Loucy (cell line): Measurements from ENCODE around the gene DMWD.

ENCODE experiments used
- H2AFZ ChIP-seq: fragments of 200-600 bp; sonication (generic); 2 replicates; pipeline ENCODE4 v1.6.0; 2016; ENCODE audit warnings: antibody characterized with exemption, mild to moderate bottlenecking, low read length, moderate library complexity
- H3F3A ChIP-seq: fragments of 200-600 bp; 2 replicates; pipeline ENCODE4 v1.6.0; 2016; ENCODE audit warnings: antibody characterized with exemption, low read depth, mild to moderate bottlenecking
- H3K27me3 ChIP-seq: fragments of 200-600 bp; sonication (generic); 2 replicates; pipeline ENCODE4 v1.6.1; 2014; ENCODE audit warnings: low read length, mild to moderate bottlenecking; ENCODE audit not compliant: insufficient read depth, poor library complexity, severe bottlenecking
- H3K36me3 ChIP-seq: fragments of 200-600 bp; sonication (generic); 2 replicates; pipeline ENCODE4 v1.6.1; 2016; ENCODE audit warnings: low read length; ENCODE audit not compliant: insufficient read depth
- H3K4me1 ChIP-seq: fragments of 200-600 bp; sonication (generic); 2 replicates; pipeline ENCODE4 v1.5.1; 2014; ENCODE audit warnings: low read length, mild to moderate bottlenecking; ENCODE audit not compliant: insufficient read depth, poor library complexity, severe bottlenecking
- H3K4me2 ChIP-seq: fragments of 200-600 bp; sonication (generic); 2 replicates; pipeline ENCODE4 v1.6.0; 2014; ENCODE audit warnings: antibody characterized with exemption, low read length, low read depth, mild to moderate bottlenecking; ENCODE audit not compliant: poor library complexity, severe bottlenecking
- H3K4me3 ChIP-seq: fragments of 200-600 bp; sonication (generic); 2 replicates; pipeline ENCODE4 v1.5.1; 2014; ENCODE audit warnings: low read length, mild to moderate bottlenecking, mixed read lengths; ENCODE audit not compliant: poor library complexity, severe bottlenecking
- H3K79me2 ChIP-seq: fragments of 200-600 bp; sonication (generic); 2 replicates; pipeline ENCODE4 v1.6.1; 2014; ENCODE audit warnings: low read length; ENCODE audit not compliant: insufficient read depth
- H3K9ac ChIP-seq: fragments of 200-600 bp; sonication (generic); 2 replicates; pipeline ENCODE4 v1.6.0; 2014; ENCODE audit warnings: mild to moderate bottlenecking, low read depth, low read length, moderate library complexity; ENCODE audit not compliant: poor library complexity, severe bottlenecking
- H3K9me2 ChIP-seq: fragments of 200-600 bp; sonication (generic); replicated peaks from 2 replicates; pipeline ENCODE4 v1.6.1; 2016; ENCODE audit warnings: low read depth, low read length, mixed read lengths
- H3K9me3 ChIP-seq: fragments of 200-600 bp; sonication (generic); 2 replicates; pipeline ENCODE4 v1.6.1; 2014; ENCODE audit warnings: mild to moderate bottlenecking, antibody characterized with exemption, low read length, low read depth; ENCODE audit not compliant: insufficient read depth
- H4K20me1 ChIP-seq: fragments of 200-600 bp; sonication (generic); 2 replicates; pipeline ENCODE4 v1.6.0; 2014; ENCODE audit warnings: antibody characterized with exemption, low read length, mild to moderate bottlenecking; ENCODE audit not compliant: insufficient read depth, poor library complexity, severe bottlenecking
- EZH2phosphoT487 ChIP-seq: fragments of 200-600 bp; IDR thresholded peaks from 2 replicates; pipeline ENCODE4 v1.6.1; 2018; ENCODE audit warnings: antibody characterized with exemption, mild to moderate bottlenecking, moderate library complexity, borderline replicate concordance
- TF ChIP-seq, protein P1 (sequence below): fragments of 200-600 bp; sonication (generic); conservative IDR thresholded peaks from 2 replicates; pipeline ENCODE4 v1.5.1; 2014; ENCODE audit warnings: mild to moderate bottlenecking, antibody characterized with exemption, low read length

Gene DMWD

DNA sequence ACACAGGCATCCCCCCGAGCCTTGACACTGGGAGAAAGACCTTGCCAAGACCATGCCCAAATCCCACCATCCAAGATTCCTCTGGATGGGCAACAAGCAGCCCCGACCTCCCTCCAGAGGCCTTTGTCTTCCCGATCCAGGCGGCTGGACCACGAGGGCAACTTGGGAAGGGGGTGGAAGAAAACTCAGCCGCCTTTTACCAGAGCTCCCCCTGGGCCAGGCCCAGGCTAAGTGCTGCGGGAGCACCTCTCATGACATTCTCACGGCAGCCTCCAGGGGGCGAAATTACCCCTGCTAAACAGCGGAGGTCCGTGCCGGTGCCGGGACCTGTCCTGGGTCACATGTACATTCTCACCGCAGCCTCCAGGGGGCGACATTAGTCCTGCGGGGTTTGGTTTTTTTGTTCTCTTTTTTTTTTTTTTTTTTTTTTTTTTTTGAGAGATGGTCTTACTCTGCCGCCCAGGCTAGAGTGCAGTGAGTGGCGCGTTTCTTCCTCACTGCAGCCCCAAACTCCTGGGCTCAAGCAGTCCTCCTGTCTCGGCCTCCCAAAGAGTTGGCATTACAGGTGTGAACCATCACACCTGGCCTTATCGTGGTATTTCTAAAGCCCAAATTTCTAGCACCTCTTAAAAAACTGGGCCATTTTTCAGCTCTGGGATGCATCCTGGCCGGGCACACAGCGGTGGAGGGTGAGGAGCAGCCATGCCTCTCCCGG, 24.5 kb upstream of the DMWD start:
- Histone ChIP-seq H3K9me2 (no peaks in the 10 kb centered on the region), H3K4me3 (no peak overlapping the region), H3K9me3 (no peaks in the 10 kb centered on the region), H3F3A (no peaks in the 10 kb centered on the region), H3K79me2 (no peaks in the 10 kb centered on the region), H3K36me3 (peaks cover 7% of the 10 kb centered on the region; the same call in 1 of the 2 replicates), H4K20me1 (peaks cover 2% of the 10 kb centered on the region), H2AFZ (no peak overlapping the region), H3K9ac (peak overlapping the region; percentile 7), H3K27me3 (no peaks in the 10 kb centered on the region), H3K4me1 (no peaks in the 10 kb centered on the region), H3K4me2 (no peak overlapping the region)
- TF ChIP-seq, protein P1, sequence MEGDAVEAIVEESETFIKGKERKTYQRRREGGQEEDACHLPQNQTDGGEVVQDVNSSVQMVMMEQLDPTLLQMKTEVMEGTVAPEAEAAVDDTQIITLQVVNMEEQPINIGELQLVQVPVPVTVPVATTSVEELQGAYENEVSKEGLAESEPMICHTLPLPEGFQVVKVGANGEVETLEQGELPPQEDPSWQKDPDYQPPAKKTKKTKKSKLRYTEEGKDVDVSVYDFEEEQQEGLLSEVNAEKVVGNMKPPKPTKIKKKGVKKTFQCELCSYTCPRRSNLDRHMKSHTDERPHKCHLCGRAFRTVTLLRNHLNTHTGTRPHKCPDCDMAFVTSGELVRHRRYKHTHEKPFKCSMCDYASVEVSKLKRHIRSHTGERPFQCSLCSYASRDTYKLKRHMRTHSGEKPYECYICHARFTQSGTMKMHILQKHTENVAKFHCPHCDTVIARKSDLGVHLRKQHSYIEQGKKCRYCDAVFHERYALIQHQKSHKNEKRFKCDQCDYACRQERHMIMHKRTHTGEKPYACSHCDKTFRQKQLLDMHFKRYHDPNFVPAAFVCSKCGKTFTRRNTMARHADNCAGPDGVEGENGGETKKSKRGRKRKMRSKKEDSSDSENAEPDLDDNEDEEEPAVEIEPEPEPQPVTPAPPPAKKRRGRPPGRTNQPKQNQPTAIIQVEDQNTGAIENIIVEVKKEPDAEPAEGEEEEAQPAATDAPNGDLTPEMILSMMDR: peak; percentile 95
- no peak for TF ChIP-seq EZH2phosphoT487

DNA sequence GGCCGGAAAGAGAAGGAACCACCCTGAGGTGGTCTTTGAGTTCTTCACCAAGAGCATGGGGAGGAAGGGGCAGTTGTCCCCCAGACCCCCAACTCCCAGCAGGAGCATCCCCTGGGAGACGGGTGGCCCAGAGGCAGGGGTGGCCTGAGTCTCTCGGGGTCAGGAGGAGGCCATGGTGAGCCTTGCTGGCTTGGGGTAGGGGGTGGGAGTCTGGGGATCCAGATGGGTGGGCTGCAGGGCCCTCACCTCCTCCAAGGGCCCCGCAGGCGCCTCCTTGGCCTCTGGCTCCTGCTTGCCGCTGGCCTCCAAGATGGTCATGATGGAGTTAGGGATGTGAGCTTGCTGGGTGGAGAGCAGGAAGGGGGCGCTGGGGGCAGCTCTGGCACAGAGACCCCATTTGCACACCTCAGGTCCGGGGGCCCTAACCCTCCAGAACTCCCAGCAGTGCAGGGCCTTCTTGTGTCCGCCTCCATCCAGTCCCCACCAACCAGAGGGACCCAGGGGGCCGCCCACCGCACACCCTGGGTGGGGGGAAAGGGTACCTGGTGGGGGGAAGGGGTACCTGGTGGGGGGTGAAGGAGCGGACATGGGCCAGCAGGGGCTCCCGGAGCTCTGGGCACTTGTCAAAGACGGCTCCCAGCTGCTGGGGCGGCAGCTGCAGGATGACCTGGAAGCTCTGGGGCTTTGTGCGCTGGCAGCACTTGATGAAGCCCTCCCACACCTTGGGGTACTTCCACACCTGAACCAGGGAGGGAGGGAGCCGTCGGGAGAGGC, 23.8 kb upstream of the DMWD start:
- no peaks in the 10 kb centered on the region for H3K9me2 ChIP-seq
- TF ChIP-seq EZH2phosphoT487: no peak
- TF ChIP-seq, protein P1: no peak
- H2AFZ ChIP-seq: no peak overlapping the region
- no peaks in the 10 kb centered on the region for H3K79me2 ChIP-seq
- H3K4me3 ChIP-seq: no peak overlapping the region
- H3K9me3 ChIP-seq: no peaks in the 10 kb centered on the region
- no peaks in the 10 kb centered on the region for H3K27me3 ChIP-seq
- no peak overlapping the region for H3K9ac ChIP-seq
- H3K36me3 ChIP-seq: peaks cover 7% of the 10 kb centered on the region; the same call in 1 of the 2 replicates
- no peaks in the 10 kb centered on the region for H3K4me1 ChIP-seq
- no peak overlapping the region for H3K4me2 ChIP-seq
- peaks cover 2% of the 10 kb centered on the region for H4K20me1 ChIP-seq
- H3F3A ChIP-seq: no peaks in the 10 kb centered on the region

DNA sequence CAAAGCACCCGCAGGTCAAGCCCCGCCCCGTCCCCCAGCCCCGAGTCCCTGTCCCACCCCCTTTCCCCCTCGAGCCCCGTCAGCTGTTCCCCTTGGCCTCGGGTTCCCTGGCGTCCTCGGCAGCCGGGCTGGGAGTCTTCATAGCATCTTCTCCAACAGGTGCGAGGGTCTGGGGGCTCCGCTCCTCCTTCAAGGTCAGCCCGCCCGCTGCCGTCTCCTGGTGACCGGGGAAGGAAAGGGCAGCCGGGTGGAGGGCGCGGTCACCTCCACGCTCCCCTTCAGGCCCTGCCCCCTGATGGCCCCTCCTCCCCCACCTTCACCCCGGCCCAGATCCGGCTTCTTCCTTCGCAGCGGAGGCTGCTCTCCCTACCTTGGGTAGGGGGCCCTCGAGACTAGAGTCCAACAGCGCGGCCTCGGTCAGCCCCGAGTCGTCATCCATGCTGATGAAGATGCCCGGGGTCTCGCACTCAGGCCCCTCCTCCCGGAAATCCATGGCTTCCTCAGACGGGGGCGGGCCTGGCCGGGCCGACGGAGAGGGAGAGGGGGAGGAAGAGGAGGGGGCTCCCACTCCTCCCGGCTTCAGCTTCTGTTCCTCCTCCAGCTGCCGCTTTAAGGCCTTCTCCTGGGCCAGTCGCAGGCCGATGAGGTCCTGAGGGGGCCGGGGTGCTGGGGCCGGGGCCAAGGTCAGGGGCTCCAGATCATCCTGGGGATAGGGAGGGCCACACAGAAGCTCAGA, 23.0 kb upstream of the DMWD start:
- H2AFZ ChIP-seq: no peak overlapping the region
- H3K36me3 ChIP-seq: peaks cover 7% of the 10 kb centered on the region; the same call in 1 of the 2 replicates
- no peak for TF ChIP-seq EZH2phosphoT487
- TF ChIP-seq, protein P1: no peak
- H3K4me2 ChIP-seq: no peak overlapping the region
- H3F3A ChIP-seq: no peaks in the 10 kb centered on the region
- no peaks in the 10 kb centered on the region for H3K4me1 ChIP-seq
- H3K9ac ChIP-seq: no peak overlapping the region
- no peaks in the 10 kb centered on the region for H3K79me2 ChIP-seq
- H4K20me1 ChIP-seq: no peaks in the 10 kb centered on the region
- no peaks in the 10 kb centered on the region for H3K9me3 ChIP-seq
- H3K4me3 ChIP-seq: no peak overlapping the region
- no peaks in the 10 kb centered on the region for H3K27me3 ChIP-seq
- no peaks in the 10 kb centered on the region for H3K9me2 ChIP-seq
